ENCODE data around the gene VPS50.

VPS50 gene

GRCh38 chr7:93402944-93403343 is 170.8 kb downstream of the VPS50 start:
- in situ Hi-C loops (cut with MboI; ENCODE audit: low sequenced_read_pairs): no loop called here

GRCh38 chr7:93407239-93407638 is 175.1 kb downstream of the VPS50 start:
- in situ Hi-C loops (cut with MboI; ENCODE audit: low sequenced_read_pairs): no loop called here

GRCh38 chr7:93409324-93409723 is 177.2 kb downstream of the VPS50 start:
- in situ Hi-C loops (cut with MboI; ENCODE audit: low sequenced_read_pairs): no loop called here

All from HL-60/S4 treated with retinoic acid at 250 ng/mL for 4 days and 3 days (cell line).